OCI-LY1 (cell line): ENCODE data around the gene CPLX1.

Experiments
- H2AFZ ChIP-seq: fragments of 200-600 bp; sonication (generic), shearing (Covaris generic); 2 replicates; pipeline ENCODE4 v1.6.0; 2014; ENCODE audit warnings: antibody characterized with exemption, mild to moderate bottlenecking, low read length
- H3F3A ChIP-seq: fragments of 200-600 bp; sonication (generic), shearing (Covaris generic); 2 replicates; pipeline ENCODE4 v1.6.0; 2014; ENCODE audit warnings: mild to moderate bottlenecking, antibody characterized with exemption, low read length, moderate library complexity; ENCODE audit not compliant: insufficient read depth
- H3K27ac ChIP-seq: fragments of 200-600 bp; sonication (generic); 2 replicates; pipeline ENCODE4 v1.5.1; 2014; ENCODE audit warnings: low read length, mixed run types, mild to moderate bottlenecking, low read depth; ENCODE audit not compliant: poor library complexity, severe bottlenecking
- H3K27me3 ChIP-seq: fragments of 200-600 bp; sonication (generic); 2 replicates; pipeline ENCODE4 v1.6.0; 2014; ENCODE audit warnings: antibody characterized with exemption, mild to moderate bottlenecking, low read length, moderate library complexity; ENCODE audit not compliant: insufficient read depth
- H3K36me3 ChIP-seq: fragments of 200-600 bp; sonication (generic); 2 replicates; pipeline ENCODE4 v1.6.1; 2014; ENCODE audit warnings: mild to moderate bottlenecking, antibody characterized with exemption, low read length, moderate library complexity, mixed read lengths; ENCODE audit not compliant: insufficient read depth
- H3K4me1 ChIP-seq: fragments of 200-600 bp; sonication (generic); 2 replicates; pipeline ENCODE4 v1.5.1; 2014; ENCODE audit warnings: mild to moderate bottlenecking, low read length, moderate library complexity; ENCODE audit not compliant: insufficient read depth, severe bottlenecking
- H3K4me2 ChIP-seq: fragments of 200-600 bp; sonication (generic), shearing (Covaris generic); 2 replicates; pipeline ENCODE4 v1.6.1; 2014; ENCODE audit warnings: low read length
- H3K4me3 ChIP-seq: fragments of 200-600 bp; sonication (generic); 2 replicates; pipeline ENCODE4 v1.5.1; 2014; ENCODE audit warnings: low read length, low read depth, mild to moderate bottlenecking, mixed read lengths; ENCODE audit not compliant: poor library complexity, severe bottlenecking
- H3K79me2 ChIP-seq: fragments of 200-600 bp; shearing (Covaris generic); 2 replicates; pipeline ENCODE4 v1.6.1; 2016; ENCODE audit warnings: mixed run types, low read length, mixed read lengths; ENCODE audit not compliant: insufficient read depth
- H3K9ac ChIP-seq: fragments of 200-600 bp; sonication (generic), shearing (Covaris generic); 2 replicates; pipeline ENCODE4 v1.6.1; 2014; ENCODE audit warnings: mild to moderate bottlenecking, low read length, mixed read lengths
- H3K9me2 ChIP-seq: fragments of 200-600 bp; sonication (generic), shearing (Covaris generic); 2 replicates; pipeline ENCODE4 v1.6.1; 2014; ENCODE audit warnings: low read depth, mild to moderate bottlenecking, low read length, mixed read lengths
- H3K9me3 ChIP-seq: fragments of 200-600 bp; shearing (Covaris generic); 2 replicates; pipeline ENCODE4 v1.6.1; 2014; ENCODE audit warnings: low read length, mixed read lengths
- H4K20me1 ChIP-seq: fragments of 200-600 bp; sonication (generic), shearing (Covaris generic); 2 replicates; pipeline ENCODE4 v1.6.0; 2016; ENCODE audit warnings: mild to moderate bottlenecking, low read length; ENCODE audit not compliant: insufficient read depth
- EZH2 ChIP-seq: fragments of 200-600 bp; sonication (generic), shearing (Covaris generic); IDR thresholded peaks from 2 replicates; pipeline ENCODE4 v1.8.0; 2017; ENCODE audit warnings: borderline replicate concordance, mixed run types, mild to moderate bottlenecking, antibody characterized with exemption, low read length, moderate library complexity, mixed read lengths
- TF ChIP-seq, protein P1 (sequence below): fragments of 200-600 bp; sonication (generic), shearing (Covaris generic); IDR thresholded peaks from 2 replicates; pipeline ENCODE4 v1.5.1; 2017; ENCODE audit warnings: mild to moderate bottlenecking, antibody characterized with exemption, low read length, moderate library complexity, mixed read lengths

The CPLX1 gene

DNA sequence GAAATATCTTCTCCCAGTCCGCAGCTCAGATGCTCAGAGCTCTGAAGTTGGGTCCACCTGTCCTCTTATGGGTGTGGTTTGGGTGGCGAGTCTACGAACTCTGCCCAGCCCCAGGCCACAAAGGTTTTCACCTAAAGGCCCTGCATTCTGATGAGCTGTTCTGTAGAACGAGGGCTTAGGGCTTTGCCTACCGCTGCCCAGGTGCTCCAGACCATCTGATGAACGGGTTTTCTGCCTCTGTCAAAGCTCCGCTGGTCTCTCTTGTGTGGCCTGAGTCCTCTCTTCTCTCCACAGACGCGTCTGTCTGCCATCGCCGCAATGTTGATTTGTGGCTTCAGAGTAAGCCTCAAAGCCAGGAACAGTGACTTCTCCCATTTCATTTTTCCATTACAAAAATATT is 28.4 kb upstream of the CPLX1 start:
- no peak for TF ChIP-seq EZH2
- TF ChIP-seq, protein P1, sequence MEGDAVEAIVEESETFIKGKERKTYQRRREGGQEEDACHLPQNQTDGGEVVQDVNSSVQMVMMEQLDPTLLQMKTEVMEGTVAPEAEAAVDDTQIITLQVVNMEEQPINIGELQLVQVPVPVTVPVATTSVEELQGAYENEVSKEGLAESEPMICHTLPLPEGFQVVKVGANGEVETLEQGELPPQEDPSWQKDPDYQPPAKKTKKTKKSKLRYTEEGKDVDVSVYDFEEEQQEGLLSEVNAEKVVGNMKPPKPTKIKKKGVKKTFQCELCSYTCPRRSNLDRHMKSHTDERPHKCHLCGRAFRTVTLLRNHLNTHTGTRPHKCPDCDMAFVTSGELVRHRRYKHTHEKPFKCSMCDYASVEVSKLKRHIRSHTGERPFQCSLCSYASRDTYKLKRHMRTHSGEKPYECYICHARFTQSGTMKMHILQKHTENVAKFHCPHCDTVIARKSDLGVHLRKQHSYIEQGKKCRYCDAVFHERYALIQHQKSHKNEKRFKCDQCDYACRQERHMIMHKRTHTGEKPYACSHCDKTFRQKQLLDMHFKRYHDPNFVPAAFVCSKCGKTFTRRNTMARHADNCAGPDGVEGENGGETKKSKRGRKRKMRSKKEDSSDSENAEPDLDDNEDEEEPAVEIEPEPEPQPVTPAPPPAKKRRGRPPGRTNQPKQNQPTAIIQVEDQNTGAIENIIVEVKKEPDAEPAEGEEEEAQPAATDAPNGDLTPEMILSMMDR: no peak
- H3K27ac ChIP-seq: no peak overlapping the region
- H3K4me3 ChIP-seq: no peak overlapping the region
- H3K4me1 ChIP-seq: no peaks in the 10 kb centered on the region
- no peaks in the 10 kb centered on the region for H3K79me2 ChIP-seq
- H3K9ac ChIP-seq: no peak overlapping the region
- H4K20me1 ChIP-seq: no peaks in the 10 kb centered on the region
- H3K9me2 ChIP-seq: no peaks in the 10 kb centered on the region
- H3K27me3 ChIP-seq: no peaks in the 10 kb centered on the region
- 0 out of 2 replicates have a peak, but pooled peaks cover 5% of the 10 kb centered on the region for H3F3A ChIP-seq
- no peak overlapping the region for H3K4me2 ChIP-seq
- peaks cover 13% of the 10 kb centered on the region; the same call in 1 of the 2 replicates for H3K36me3 ChIP-seq
- H3K9me3 ChIP-seq: no peaks in the 10 kb centered on the region
- H2AFZ ChIP-seq: no peak overlapping the region

DNA sequence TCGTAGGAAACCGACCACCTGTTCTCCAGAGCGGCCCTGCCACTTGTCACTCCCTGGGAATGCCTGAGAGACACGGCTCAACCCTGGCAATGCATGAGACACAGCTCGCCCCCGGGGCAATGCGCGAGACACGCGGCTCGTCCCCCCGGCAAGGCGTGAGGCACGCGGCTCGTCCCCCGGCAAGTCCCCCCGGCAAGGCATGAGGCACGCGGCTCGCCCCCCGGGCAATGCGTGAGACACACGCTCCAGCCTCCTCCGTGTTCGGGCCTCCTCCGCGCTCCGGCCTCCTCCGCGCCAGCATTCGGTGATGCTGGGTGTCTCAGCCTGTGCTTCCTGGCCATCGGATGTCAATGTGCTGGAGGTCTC is 27.5 kb upstream of the CPLX1 start:
- H3K27ac ChIP-seq: no peak overlapping the region
- H3F3A ChIP-seq: 0 out of 2 replicates have a peak, but pooled peaks cover 5% of the 10 kb centered on the region
- H3K9ac ChIP-seq: no peak overlapping the region
- peaks cover 9% of the 10 kb centered on the region; the same call in 1 of the 2 replicates for H3K36me3 ChIP-seq
- no peak overlapping the region for H3K4me3 ChIP-seq
- no peaks in the 10 kb centered on the region for H3K27me3 ChIP-seq
- H3K4me2 ChIP-seq: no peak overlapping the region
- TF ChIP-seq, protein P1: no peak
- no peak for TF ChIP-seq EZH2
- H3K9me2 ChIP-seq: no peaks in the 10 kb centered on the region
- H4K20me1 ChIP-seq: no peaks in the 10 kb centered on the region
- H3K79me2 ChIP-seq: no peaks in the 10 kb centered on the region
- no peaks in the 10 kb centered on the region for H3K9me3 ChIP-seq
- H3K4me1 ChIP-seq: no peaks in the 10 kb centered on the region
- H2AFZ ChIP-seq: no peak overlapping the region

DNA sequence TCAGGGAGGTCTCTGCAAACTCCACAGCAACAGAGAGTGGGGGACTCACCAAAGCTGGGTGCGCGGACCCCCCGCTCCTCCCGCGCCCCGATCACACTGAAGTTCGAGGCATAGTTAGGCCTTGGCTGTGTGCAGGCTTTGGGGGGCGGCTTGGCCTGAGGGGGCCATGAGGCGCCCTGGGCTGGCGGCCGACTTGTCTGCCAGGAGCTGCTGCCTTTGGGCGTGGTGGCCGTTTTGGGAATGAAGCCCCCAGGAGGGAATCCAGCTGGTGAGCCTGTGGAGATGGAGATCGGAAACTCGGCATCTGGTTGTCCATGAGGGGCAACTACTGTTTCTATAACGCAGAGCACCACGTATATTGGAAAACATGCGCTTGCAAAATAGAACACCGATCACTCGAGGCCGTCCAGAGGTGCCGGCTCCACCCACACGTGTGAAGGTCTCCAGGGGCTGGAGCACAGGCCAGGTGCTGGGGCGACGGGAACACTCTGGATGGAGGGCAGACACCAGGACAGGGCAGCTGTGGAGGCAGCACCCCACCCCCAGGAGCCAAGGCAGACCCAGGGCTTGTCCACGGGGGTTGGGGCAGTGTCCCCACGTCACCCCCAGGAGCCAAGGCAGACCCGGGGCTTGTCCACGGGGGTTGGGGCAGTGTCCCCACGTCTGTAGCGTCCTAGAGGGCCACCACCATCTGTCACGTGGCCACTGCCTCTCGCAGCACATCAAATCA is 25.9 kb upstream of the CPLX1 start:
- Histone ChIP-seq H4K20me1 (no peaks in the 10 kb centered on the region), H3K4me2 (no peak overlapping the region), H2AFZ (no peak overlapping the region), H3F3A (0 out of 2 replicates have a peak, but pooled peaks cover 2% of the 10 kb centered on the region), H3K79me2 (no peaks in the 10 kb centered on the region), H3K9me3 (no peaks in the 10 kb centered on the region), H3K9ac (no peak overlapping the region), H3K27ac (no peak overlapping the region), H3K4me3 (no peak overlapping the region), H3K27me3 (no peaks in the 10 kb centered on the region), H3K9me2 (no peaks in the 10 kb centered on the region), H3K4me1 (no peaks in the 10 kb centered on the region), H3K36me3 (no peaks in the 10 kb centered on the region; the same call in 1 of the 2 replicates)
- no peak for TF ChIP-seq EZH2
- TF ChIP-seq, protein P1: no peak
